Testis (tissue), 3 donors: ENCODE measurements around the gene TRPC4AP. TPM values are rescaled to one million over a fixed set of nuclear protein-coding genes. Genes with fewer than 3 reads are reported as not detected.

ENCODE experiments used
- DNase-seq: peaks from one replicate; pipeline ENCODE4 v3.0.0-alpha.2; 2019
- H3K27ac ChIP-seq, 2 donors: fragments of 200-600 bp; sonication (generic); one replicate each; pipeline ENCODE4 v1.5.1; 2019
- H3K27me3 ChIP-seq: fragments of 200-600 bp; sonication (generic); one replicate; pipeline ENCODE4 v1.5.1; 2019
- H3K36me3 ChIP-seq: fragments of 200-600 bp; sonication (generic); one replicate; pipeline ENCODE4 v1.5.1; 2017; ENCODE audit warnings: low read depth; ENCODE audit errors: missing control alignments
- H3K4me1 ChIP-seq: fragments of 200-600 bp; sonication (generic); one replicate; pipeline ENCODE4 v1.5.1; 2019
- H3K4me3 ChIP-seq, 2 donors: fragments of 200-600 bp; sonication (generic); one replicate each; pipeline ENCODE4 v1.5.1; 2017 to 2019
- H3K9me3 ChIP-seq: fragments of 200-600 bp; sonication (generic); one replicate; pipeline ENCODE4 v1.5.1; 2017
- POLR2A ChIP-seq: fragments of 450-650 bp; IDR thresholded peaks from one replicate; pipeline ENCODE4 v1.6.1; 2017; ENCODE audit warnings: antibody characterized with exemption, mild to moderate bottlenecking, moderate library complexity
- WGBS, 2 donors: methylation state at CpG; one replicate each; pipeline ENCODE4 v1.1.5; 2018; 5-methylcytosine and 5-hydroxymethylcytosine counted together
- intact Hi-C: fragments of 100-400 bp; cut with DNase I; formaldehyde crosslinking; loops from one replicate; pipeline ENCODE4 v1.15.1; 2023; ENCODE audit warnings: low total_unique reads
- polyA plus RNA-seq: library from polyadenylated mRNA; stranded (reverse); fragments of 350-450 nt; fragmentation: Illumina TruSeq; extraction: RNeasy Lipid Tissue Mini Kit (QIAGEN cat#74804); gene quantifications from one replicate; pipeline ENCODE4 v1.2.3, GENCODE V29; 2014; ENCODE audit warnings: low read depth, low replicate concordance; ENCODE audit not compliant: insufficient read depth
- total RNA-seq, 2 donors: library from RNA; depleted of rRNA; stranded (reverse); fragments of >200 nt; gene quantifications; one replicate each; pipeline ENCODE4 v1.2.3, GENCODE V29; 2016
- TF ChIP-seq, protein P1 (sequence below), 3 experiments: fragments of 450-650 bp in 2 of 3; fragments of 200-600 bp in 1 of 3; sonication (generic) in 1 of 3; IDR thresholded peaks; one replicate each; pipeline ENCODE4 v1.5.1; 2016 to 2019; ENCODE audit warnings: antibody characterized with exemption in 3 of 3, mild to moderate bottlenecking in 2 of 3, moderate library complexity in 1 of 3

The TRPC4AP gene
- total and polyA plus RNA-seq, 3 donors from 2014 or later: 68.8 to 78.4 (median 76.6) TPM

DNA sequence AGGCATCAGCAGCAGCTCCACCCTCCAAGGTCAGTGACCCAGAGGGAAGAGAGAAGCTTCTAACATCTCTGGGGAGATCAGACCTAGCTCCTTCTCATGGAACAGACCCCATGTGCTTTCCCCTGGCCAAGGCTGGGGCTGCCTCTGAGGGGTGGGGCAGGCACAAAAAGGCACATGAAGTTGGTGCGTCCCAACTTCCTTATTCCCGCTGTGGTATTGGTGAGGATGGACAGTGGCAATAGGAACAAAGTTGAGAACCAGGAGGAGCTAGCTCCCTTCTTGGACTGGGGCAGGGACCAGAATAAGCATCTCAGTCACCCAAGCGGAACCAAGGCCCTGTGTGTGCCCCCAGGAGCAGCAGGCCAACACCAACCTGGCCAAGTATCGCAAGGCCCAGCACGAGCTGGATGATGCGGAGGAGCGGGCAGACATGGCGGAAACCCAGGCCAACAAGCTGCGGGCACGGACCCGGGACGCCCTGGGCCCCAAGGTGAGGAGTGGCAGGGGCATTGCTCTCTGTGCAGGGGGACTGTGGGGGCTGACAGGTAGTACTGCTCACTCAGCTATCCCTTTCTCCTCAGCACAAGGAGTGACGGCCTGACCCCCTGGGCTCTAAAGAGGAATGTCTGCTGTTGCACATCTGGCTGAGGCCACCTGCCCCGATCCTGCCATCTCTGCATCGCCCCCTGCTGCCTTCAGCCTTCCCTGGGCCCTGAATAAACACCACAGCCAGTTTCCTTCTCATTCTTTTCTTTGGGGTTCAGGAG lies 90.8 kb downstream of the TRPC4AP start:
- Histone ChIP-seq H3K4me3 (no peak overlapping the region), H3K36me3 (peaks cover 4% of the 10 kb centered on the region), H3K9me3 (no peaks in the 10 kb centered on the region), H3K4me1 (no peaks in the 10 kb centered on the region), H3K27me3 (no peaks in the 10 kb centered on the region), H3K27ac (no peak overlapping the region)
- intact Hi-C loops: no loop called here
- TF ChIP-seq, protein P1, sequence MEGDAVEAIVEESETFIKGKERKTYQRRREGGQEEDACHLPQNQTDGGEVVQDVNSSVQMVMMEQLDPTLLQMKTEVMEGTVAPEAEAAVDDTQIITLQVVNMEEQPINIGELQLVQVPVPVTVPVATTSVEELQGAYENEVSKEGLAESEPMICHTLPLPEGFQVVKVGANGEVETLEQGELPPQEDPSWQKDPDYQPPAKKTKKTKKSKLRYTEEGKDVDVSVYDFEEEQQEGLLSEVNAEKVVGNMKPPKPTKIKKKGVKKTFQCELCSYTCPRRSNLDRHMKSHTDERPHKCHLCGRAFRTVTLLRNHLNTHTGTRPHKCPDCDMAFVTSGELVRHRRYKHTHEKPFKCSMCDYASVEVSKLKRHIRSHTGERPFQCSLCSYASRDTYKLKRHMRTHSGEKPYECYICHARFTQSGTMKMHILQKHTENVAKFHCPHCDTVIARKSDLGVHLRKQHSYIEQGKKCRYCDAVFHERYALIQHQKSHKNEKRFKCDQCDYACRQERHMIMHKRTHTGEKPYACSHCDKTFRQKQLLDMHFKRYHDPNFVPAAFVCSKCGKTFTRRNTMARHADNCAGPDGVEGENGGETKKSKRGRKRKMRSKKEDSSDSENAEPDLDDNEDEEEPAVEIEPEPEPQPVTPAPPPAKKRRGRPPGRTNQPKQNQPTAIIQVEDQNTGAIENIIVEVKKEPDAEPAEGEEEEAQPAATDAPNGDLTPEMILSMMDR (IDR thresholded peaks at IDR 0.05): no peak
- TF ChIP-seq POLR2A: no peak
- WGBS, 2 donors: 87 to 94% methylated on average over 13 to 15 of the region's 15 CpGs
- DNase-seq: no peak

GRCh38 chr20:35000922-35001595 lies 91.5 kb downstream of the TRPC4AP start:
- H3K27ac ChIP-seq: no peak overlapping the region
- H3K4me3 ChIP-seq: no peak overlapping the region
- no peaks in the 10 kb centered on the region for H3K27me3 ChIP-seq
- WGBS, 2 donors: 90 to 94% methylated on average over 17 to 26 of the region's 28 CpGs
- no peaks in the 10 kb centered on the region for H3K4me1 ChIP-seq
- H3K9me3 ChIP-seq: no peaks in the 10 kb centered on the region
- TF ChIP-seq, protein P1 (IDR thresholded peaks at IDR 0.05): no peak
- no peak for TF ChIP-seq POLR2A
- intact Hi-C loops: no loop called here
- peaks cover 4% of the 10 kb centered on the region for H3K36me3 ChIP-seq
- no peak for DNase-seq

- Histone ChIP-seq H3K9me3 (no peaks in the 10 kb centered on the region), H3K27ac (no peak overlapping the region), H3K4me1 (no peaks in the 10 kb centered on the region), H3K36me3 (peaks cover 2% of the 10 kb centered on the region), H3K27me3 (no peaks in the 10 kb centered on the region), H3K4me3 (no peak overlapping the region)
- intact Hi-C loops: no loop called here
- DNase-seq: no peak
- TF ChIP-seq, protein P1 (IDR thresholded peaks at IDR 0.05): no peak
- no peak for TF ChIP-seq POLR2A
- WGBS, 2 donors: 93 to 96% methylated on average over 11 to 28 of the region's 28 CpGs
These were observed 92.2 kb downstream of the TRPC4AP start for GRCh38 chr20:35000311-35000921.

GRCh38 chr20:34999782-35000181 lies 92.8 kb downstream of the TRPC4AP start:
- Histone ChIP-seq H3K9me3 (no peaks in the 10 kb centered on the region), H3K27ac (no peak overlapping the region), H3K27me3 (no peaks in the 10 kb centered on the region), H3K36me3 (no peaks in the 10 kb centered on the region), H3K4me3 (no peak overlapping the region), H3K4me1 (no peaks in the 10 kb centered on the region)
- intact Hi-C loops: no loop called here
- WGBS, 2 donors: 62 to 64% methylated on average over 9 to 10 of the region's 10 CpGs
- DNase-seq: no peak
- TF ChIP-seq, protein P1 (IDR thresholded peaks at IDR 0.05): no peak
- no peak for TF ChIP-seq POLR2A
